GM19452 (cell line): ENCODE measurements around the gene APCDD1L.
"Not testable (repeated sequence)": the region's sequence is repeated elsewhere in the genome, so short reads cannot be mapped to it uniquely, and the experiment has no call there.

Experiments used
- ATAC-seq: cut with Tn5 transposase; IDR thresholded peaks from one replicate; pipeline ENCODE4 v1.9.1; 2021; ENCODE audit not compliant: unreplicated experiment

APCDD1L gene

GRCh38 chr20:58518387-58518786, 3.2 kb upstream of the APCDD1L start:
- no peak for ATAC-seq

GRCh38 chr20:58514321-58515232, 622 bp downstream of the APCDD1L start:
- ATAC-seq: no peak

- ATAC-seq: no peak
Observed at GRCh38 chr20:58513580-58514285, 1.5 kb downstream of the APCDD1L start.

GRCh38 chr20:58512808-58513552, 2.2 kb downstream of the APCDD1L start:
- ATAC-seq: no peak

GRCh38 chr20:58511861-58512260, 3.3 kb downstream of the APCDD1L start:
- ATAC-seq: no peak

- ATAC-seq: no peak
Observed at GRCh38 chr20:58511364-58511763, 3.8 kb downstream of the APCDD1L start.

GRCh38 chr20:58510921-58511320, 4.3 kb downstream of the APCDD1L start:
- no peak for ATAC-seq

- ATAC-seq: no peak
Observed at GRCh38 chr20:58508762-58509395, 6.3 kb downstream of the APCDD1L start.

GRCh38 chr20:58506999-58507398, 8.2 kb downstream of the APCDD1L start:
- not testable (repeated sequence) for ATAC-seq

GRCh38 chr20:58504566-58504965, 10.6 kb downstream of the APCDD1L start:
- ATAC-seq: no peak

GRCh38 chr20:58503668-58504067, 11.5 kb downstream of the APCDD1L start:
- no peak for ATAC-seq

GRCh38 chr20:58500256-58500655, 14.9 kb downstream of the APCDD1L start:
- no peak for ATAC-seq

GRCh38 chr20:58498470-58499068, 16.6 kb downstream of the APCDD1L start:
- ATAC-seq: no peak

GRCh38 chr20:58497724-58498469, 17.3 kb downstream of the APCDD1L start:
- ATAC-seq: no peak

- ATAC-seq: no peak
Observed at GRCh38 chr20:58497076-58497641, 18.0 kb downstream of the APCDD1L start.

- no peak for ATAC-seq
Observed at GRCh38 chr20:58496429-58496769, 18.8 kb downstream of the APCDD1L start.

- no peak for ATAC-seq
Observed at GRCh38 chr20:58495623-58496428, 19.4 kb downstream of the APCDD1L start.

- no peak for ATAC-seq
Observed at GRCh38 chr20:58494923-58495622, 20.1 kb downstream of the APCDD1L start.
